Thyroid gland (tissue), 4 donors: ENCODE measurements around the gene EMX1. TPM values are rescaled to one million over a fixed set of nuclear protein-coding genes. Genes with fewer than 3 reads are reported as not detected.

Experiments used
- DNase-seq, 2 donors: peaks; one replicate each; pipeline ENCODE4 v3.0.0-alpha.2; 2019
- H3K27ac ChIP-seq, 3 donors: fragments of 200-600 bp; sonication (generic); 1 replicate in 2 of 3; 2 replicates in 1 of 3; pipeline ENCODE4 v1.5.1; 2016 to 2019; ENCODE audit warnings: mild to moderate bottlenecking in 1 of 3, moderate library complexity in 1 of 3
- H3K27me3 ChIP-seq: fragments of 200-600 bp; sonication (generic); one replicate; pipeline ENCODE4 v1.5.1; 2019
- H3K36me3 ChIP-seq, 2 donors: fragments of 200-600 bp; sonication (generic); one replicate each; pipeline ENCODE4 v1.5.1; 2016 to 2019
- H3K4me1 ChIP-seq, 2 donors: fragments of 200-600 bp; sonication (generic); one replicate each; pipeline ENCODE4 v1.5.1; 2017 to 2019
- H3K4me3 ChIP-seq, 3 donors: fragments of 200-600 bp; sonication (generic); replicated peaks in 1 of 3; 1 replicate in 2 of 3; 2 replicates in 1 of 3; pipeline ENCODE4 v1.5.1; 2016; ENCODE audit warnings: mild to moderate bottlenecking in 1 of 3
- H3K9me3 ChIP-seq: fragments of 200-600 bp; sonication (generic); one replicate; pipeline ENCODE4 v1.5.1; 2017
- CTCF ChIP-seq, 6 experiments: fragments of 200-600 bp in 3 of 6; fragments of 450-650 bp in 3 of 6; sonication (generic) in 3 of 6; IDR thresholded peaks; one replicate each; pipeline ENCODE4 v1.5.1; 2016 to 2019; ENCODE audit warnings: antibody characterized with exemption in 6 of 6, mild to moderate bottlenecking in 2 of 6, inconsistent platforms in 1 of 6, moderate library complexity in 1 of 6
- POLR2A ChIP-seq, 2 donors: fragments of 450-650 bp; IDR thresholded peaks; one replicate each; pipeline ENCODE4 v1.6.1; 2017; ENCODE audit warnings: antibody characterized with exemption in 2 of 2, mild to moderate bottlenecking in 2 of 2, moderate library complexity in 1 of 2
- WGBS, 2 donors: methylation state at CpG; one replicate each; pipeline ENCODE4 v1.1.5; 2017; 5-methylcytosine and 5-hydroxymethylcytosine counted together
- intact Hi-C: fragments of 100-400 bp; cut with DNase I; formaldehyde crosslinking; loops from one replicate; pipeline ENCODE4 v1.15.1; 2023
- total RNA-seq, 4 donors: library from RNA; depleted of rRNA; stranded (reverse); fragments of >200 nt; gene quantifications; one replicate each; pipeline ENCODE4 v1.2.3, GENCODE V29; 2016

The EMX1 gene
- total RNA-seq, 4 donors from 2014 or later, result 0.22 TPM; not detected in 3

GRCh38 chr2:72953528-72953927, 36.2 kb downstream of the EMX1 start:
- TF ChIP-seq POLR2A (IDR thresholded peaks at IDR 0.05) (no peak), CTCF (IDR thresholded peaks at IDR 0.05) (no peak)
- Histone ChIP-seq H3K4me3 (no peak overlapping the region), H3K36me3 (no peaks in the 10 kb centered on the region), H3K27me3 (no peaks in the 10 kb centered on the region), H3K27ac (no peak overlapping the region), H3K4me1 (no peaks in the 10 kb centered on the region), H3K9me3 (no peaks in the 10 kb centered on the region)
- intact Hi-C loops, result no loop called here
- DNase-seq, result no peak
- 81 to 83% methylated on average over 1 of the region's 1 CpG for WGBS, 2 donors

- intact Hi-C loops, result no loop called here
- H3K27ac ChIP-seq, result no peak overlapping the region
- WGBS, 2 donors, result 74 to 82% methylated on average over 4 of the region's 4 CpGs
- no peaks in the 10 kb centered on the region for H3K9me3 ChIP-seq
- no peak for TF ChIP-seq POLR2A (IDR thresholded peaks at IDR 0.05)
- no peak for TF ChIP-seq CTCF (IDR thresholded peaks at IDR 0.05)
- no peak overlapping the region for H3K4me3 ChIP-seq
- H3K27me3 ChIP-seq, result no peaks in the 10 kb centered on the region
- no peak for DNase-seq
- no peaks in the 10 kb centered on the region for H3K36me3 ChIP-seq
- H3K4me1 ChIP-seq, result no peaks in the 10 kb centered on the region
Measured at GRCh38 chr2:72953976-72954375, 36.7 kb downstream of the EMX1 start.

GRCh38 chr2:72954376-72955227, 37.3 kb downstream of the EMX1 start:
- intact Hi-C loops, result no loop called here
- Histone ChIP-seq H3K27ac (no peak overlapping the region), H3K4me3 (no peak overlapping the region), H3K27me3 (no peaks in the 10 kb centered on the region), H3K4me1 (no peaks in the 10 kb centered on the region), H3K9me3 (no peaks in the 10 kb centered on the region), H3K36me3 (no peaks in the 10 kb centered on the region)
- no peak for DNase-seq
- TF ChIP-seq CTCF (IDR thresholded peaks at IDR 0.05) (no peak), POLR2A (IDR thresholded peaks at IDR 0.05) (no peak)
- WGBS, 2 donors, result 82 to 89% methylated on average over 10 to 12 of the region's 12 CpGs

- Histone ChIP-seq H3K27ac (no peak overlapping the region), H3K9me3 (no peaks in the 10 kb centered on the region), H3K4me1 (no peaks in the 10 kb centered on the region), H3K27me3 (no peaks in the 10 kb centered on the region), H3K4me3 (no peak overlapping the region), H3K36me3 (no peaks in the 10 kb centered on the region)
- intact Hi-C loops, result no loop called here
- TF ChIP-seq CTCF (IDR thresholded peaks at IDR 0.05) (no peak), POLR2A (IDR thresholded peaks at IDR 0.05) (no peak)
- no peak for DNase-seq
- 87 to 88% methylated on average over 21 to 24 of the region's 24 CpGs for WGBS, 2 donors
Measured at GRCh38 chr2:72955228-72956049, 38.1 kb downstream of the EMX1 start.

GRCh38 chr2:72956050-72956395, 38.7 kb downstream of the EMX1 start:
- intact Hi-C loops, result no loop called here
- Histone ChIP-seq H3K27ac (no peak overlapping the region), H3K4me3 (no peak overlapping the region), H3K9me3 (no peaks in the 10 kb centered on the region), H3K36me3 (no peaks in the 10 kb centered on the region), H3K27me3 (no peaks in the 10 kb centered on the region), H3K4me1 (no peaks in the 10 kb centered on the region)
- WGBS, 2 donors, result 83 to 100% methylated on average over 2 of the region's 2 CpGs
- DNase-seq, result no peak
- TF ChIP-seq CTCF (IDR thresholded peaks at IDR 0.05) (no peak), POLR2A (IDR thresholded peaks at IDR 0.05) (no peak)
